Measurements from ENCODE around the gene TNFAIP8.

Gene TNFAIP8

DNA sequence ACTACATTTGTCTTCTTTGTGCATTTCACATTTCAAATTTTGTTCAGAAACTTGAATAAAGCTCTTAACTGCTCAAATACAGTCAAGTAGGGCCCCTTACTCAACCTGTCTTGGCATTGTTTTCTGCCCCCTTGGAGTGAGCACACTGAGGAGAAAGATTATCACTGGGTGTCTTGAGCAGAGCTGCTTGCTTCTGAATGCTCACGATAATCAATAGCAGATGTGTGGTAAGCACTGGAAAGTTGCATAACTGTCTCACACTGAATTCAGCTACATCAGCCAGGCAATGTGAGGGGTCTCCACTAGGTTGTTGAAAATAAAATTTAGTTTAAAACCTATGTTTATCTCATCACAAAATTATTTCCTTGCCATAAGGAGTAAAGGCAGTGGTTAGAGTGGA is 7.8 kb upstream of the TNFAIP8 start:
- no peak for DNase-seq (ENCODE audit: low read depth)

DNA sequence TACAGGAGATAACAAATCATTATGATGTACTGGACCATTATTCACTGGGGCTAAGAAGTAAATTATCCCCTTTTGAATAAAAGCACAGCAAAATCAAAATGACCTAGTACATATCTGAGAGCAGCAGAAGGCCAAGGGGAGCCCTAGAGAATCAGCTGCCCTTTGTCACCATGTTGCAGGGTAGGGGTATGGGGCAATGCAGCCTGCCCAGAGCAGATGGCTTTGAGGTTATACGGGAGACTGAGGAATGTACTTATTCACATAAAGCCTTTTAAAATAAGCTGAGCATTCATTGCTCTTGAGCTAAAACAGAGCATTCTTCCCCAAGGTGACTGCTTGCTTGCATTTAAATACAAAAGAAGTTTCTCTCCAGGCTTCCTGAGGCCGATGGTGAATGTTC is 2.6 kb upstream of the TNFAIP8 start:
- DNase-seq (ENCODE audit: low read depth), result no peak

DNA sequence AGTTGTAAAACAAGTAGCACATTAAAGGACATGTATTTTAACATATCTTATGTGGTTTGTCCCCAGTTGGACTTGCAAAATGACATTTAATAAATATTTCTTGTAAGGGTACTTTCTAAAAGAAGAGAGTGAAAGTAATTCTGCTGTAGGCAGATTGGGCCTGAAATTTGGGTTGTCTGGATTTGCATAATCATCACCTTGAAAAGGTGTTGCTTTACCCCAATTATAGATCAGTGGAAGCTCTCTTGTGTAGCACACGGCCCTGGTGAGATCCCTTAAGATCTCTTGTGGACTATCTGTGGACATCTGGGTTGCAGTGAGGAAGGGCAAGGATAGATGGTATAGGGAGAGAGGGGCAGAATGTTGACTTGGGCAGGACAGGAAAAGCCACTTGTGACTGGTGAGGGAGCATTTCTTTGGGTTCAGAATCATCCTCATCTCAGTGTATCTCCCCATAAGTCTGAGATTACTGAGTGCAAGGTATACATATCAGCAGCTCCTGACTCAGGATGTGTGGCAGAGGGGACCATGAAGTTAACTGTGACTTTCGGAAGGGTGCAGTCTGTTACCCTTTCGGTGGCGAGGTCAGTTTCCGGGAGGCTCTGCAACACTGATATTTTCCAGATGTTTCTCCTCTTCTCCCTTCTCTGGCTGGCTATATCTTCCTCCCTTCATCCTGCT is 2.0 kb upstream of the TNFAIP8 start:
- DNase-seq (ENCODE audit: low read depth), result no peak

DNA sequence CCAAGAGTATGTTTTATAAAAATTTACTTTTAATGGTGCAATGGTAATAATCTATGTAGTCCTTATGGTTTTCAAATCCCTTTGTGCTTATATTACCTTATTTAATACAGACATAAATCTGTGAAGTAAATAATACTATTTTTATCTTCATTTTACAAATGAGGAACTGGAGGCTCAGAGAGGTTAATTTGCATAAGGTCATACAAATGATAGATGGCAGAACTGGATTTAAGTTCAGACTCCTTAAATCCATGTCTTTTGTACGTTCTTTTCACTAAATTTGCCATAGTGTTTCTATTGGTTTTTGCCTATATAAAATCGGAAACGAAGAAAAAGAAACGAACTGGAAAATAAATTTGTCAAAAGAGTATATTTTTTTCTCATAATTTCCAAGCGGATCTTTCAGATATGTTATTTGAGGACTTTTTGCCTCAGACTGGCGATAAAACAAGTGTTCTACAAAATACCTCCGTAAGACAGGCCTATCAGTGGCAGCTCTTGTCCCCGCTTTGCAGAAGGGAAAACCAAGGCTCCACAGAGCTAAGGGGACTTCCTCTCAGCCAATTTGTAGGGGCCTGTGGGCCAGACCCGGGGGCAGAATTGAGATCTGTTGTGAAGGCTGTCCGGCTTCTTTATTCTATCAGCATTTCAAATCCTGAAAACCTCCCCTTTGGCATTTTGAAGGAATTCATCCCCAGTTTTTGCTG is 1.1 kb upstream of the TNFAIP8 start:
- no peak for DNase-seq (ENCODE audit: low read depth)

DNA sequence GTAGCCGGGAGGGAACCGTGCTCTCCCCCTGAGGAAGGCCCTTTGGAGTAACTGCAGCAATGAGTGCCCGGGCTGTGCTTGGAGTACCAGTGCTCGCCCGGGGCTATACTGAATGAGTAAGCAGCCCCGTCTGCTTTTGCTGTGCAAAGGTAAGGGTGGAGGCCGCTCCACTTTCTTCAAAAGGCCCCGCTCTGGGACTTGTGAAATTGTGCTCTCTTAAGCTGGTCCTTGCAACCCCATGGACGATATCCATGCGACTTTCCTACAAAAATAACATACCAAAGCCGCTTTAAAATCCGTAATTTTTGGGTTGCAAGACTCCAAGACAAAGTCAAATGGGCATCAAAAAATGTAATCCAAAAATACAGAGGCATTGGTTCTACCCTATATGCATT is 578 bp upstream of the TNFAIP8 start:
- DNase-seq (ENCODE audit: low read depth), result no peak

DNA sequence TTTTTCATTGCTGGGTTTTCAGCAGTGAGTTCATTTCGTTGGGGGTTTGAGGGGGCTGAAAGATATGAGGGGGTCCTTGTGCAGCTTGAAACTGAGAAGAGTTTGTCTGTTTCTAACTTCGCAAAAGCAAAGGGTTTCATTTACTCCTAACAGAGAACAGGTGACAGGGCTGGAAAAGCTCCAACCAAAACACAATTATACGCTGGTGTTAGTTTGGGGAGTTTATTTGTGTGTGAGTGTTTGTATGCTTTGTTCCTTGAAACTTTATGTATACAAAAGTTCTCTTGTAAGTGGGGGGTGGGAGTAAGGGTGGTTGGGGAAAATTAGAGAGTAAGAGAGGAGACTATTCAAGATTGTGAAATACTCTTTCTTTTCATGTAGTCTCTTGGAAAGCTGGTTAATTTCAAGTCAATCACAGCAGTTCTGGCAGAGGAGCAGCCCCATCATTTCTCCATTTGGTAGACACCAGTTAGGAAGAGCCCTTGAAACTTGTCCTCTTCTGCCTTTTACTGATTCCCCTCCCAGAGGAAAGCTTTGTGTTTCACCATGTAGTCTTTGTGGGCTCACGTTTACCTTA is 881 bp downstream of the TNFAIP8 start:
- DNase-seq (ENCODE audit: low read depth), result no peak

DNA sequence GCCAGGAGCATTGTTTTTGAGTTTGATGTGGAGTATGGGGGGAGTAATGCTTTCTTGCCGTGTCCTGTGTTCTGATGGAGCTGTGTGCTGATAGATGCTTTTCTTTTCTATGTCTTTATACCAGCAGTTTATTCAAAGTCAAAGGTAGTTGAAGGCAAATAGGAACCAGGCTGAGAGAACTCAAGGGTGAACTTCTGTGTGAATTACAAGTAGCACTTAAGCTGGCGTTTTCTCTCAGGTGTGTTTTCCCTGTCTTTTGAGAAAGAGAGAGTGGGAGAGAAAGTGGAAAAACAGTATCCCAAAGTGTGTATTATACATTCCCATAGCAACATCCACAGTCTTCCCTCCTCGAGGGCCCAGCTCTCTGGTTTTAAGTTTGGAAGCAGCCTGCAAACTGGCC is 1.5 kb downstream of the TNFAIP8 start:
- no peak for DNase-seq (ENCODE audit: low read depth)

DNA sequence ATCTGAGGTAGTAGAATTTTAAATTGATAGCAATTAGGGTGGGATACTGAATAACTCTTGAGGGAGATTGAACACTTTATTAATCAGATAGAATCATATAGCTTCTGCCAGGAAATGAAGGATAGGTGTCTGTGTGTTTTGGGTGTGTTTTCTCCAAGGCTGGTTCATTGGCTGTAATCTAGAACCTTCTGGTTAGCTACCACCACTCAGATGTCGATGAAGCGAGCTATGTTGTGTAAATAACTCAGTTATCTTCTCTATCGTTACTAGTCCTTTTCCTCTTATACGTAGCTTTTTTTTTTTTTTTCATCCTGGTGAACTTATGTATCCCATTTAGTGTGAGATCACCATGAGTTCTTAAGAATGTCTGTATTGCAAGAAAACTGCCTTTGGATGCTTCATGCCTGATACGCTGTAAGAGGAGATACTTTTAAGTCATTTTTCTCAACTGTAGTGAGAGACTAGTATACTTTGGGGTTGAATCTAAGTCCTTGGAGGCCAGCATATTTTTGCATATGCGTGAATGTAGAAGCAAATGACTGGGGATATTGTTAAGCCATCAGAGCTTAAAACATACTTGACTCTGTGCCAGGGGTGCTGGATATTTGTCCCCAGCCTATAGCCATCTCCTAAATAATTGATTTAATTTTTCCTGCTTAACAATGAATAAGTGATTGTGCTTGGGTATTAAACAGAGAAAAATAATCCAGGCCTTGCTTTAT is 2.1 kb downstream of the TNFAIP8 start:
- DNase-seq (ENCODE audit: low read depth), result no peak

DNA sequence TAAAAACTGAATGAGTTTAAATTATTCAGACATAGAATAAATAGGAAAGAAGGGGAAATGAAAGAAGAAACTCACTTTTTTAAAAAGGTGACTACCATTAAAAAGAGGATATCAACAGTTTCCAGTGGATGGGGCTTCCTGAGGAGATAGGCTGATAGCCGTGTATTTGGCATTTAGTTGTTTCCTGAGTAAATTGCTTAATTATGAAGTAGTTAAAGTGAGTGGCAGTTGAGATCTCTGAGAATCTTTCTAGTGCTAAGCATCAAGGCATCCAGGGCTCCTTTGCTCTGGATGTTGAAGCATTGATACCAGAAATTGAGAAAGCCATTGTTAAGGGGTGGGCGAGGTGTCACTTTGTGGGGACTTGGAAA is 2.7 kb downstream of the TNFAIP8 start:
- DNase-seq (ENCODE audit: low read depth), result no peak

DNA sequence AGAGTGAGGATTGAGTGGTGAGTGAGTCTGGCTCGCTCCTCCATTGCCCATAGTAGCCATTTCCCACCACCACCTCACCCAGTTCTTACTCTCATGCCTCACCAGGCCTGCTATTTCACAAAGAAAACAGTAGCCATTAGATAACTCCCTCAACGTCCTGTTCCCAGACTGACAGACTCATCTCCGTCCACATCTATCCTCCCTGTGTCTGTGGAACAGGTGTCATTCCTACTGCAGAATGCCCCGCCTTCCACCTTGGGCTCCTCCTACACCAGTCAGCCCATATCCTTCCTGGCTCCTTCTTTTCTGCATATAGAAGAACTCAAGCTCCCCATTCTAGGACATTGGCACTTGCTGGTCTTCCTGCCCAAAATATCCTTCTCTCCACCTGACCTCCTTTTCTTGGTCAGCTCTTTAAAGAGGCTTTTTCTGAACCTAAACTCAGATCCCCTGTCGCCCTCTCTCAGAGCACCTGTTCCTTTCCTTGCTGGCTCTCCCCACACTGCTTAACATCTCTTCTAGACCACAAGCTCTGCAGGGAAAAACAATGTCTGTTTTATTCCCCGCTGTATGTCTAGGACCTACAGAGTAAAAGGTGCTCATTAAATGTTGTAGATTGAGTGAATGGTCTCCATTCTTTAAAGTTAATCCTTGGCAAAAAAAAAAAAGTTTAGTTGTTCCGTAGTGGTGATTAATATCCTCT is 3.2 kb downstream of the TNFAIP8 start:
- DNase-seq (ENCODE audit: low read depth), result no peak

DNA sequence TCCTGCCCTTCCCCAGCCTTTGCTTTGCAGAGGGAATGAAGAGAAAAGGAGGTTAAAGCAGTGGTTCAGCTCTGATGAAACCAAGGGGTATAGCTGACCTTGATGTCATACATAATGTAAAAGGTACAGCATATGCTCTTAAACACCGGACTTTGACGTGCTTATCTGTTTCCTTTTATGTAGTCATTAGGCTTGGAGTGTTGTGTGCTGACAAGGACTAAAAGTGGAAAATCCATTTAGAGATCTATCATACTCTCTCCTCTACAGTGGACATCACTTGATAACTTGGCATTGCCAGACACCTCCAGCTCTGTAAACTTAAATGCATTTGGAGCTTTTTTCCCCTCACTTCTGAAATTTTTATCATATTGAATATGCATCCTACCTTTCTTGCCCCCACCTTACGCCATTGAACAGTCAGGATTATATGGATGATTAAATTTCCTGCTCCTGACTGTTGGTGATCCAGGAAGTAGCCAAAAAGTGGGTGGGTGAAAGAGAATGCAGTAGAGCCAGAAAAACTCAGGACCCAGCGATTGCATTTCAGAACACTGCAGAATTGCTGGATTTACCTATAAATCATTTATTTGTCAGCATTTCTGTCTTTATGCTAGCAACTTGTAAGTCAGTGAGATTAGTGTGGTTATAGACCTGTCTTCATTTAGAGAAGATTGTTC is 4.1 kb downstream of the TNFAIP8 start:
- no peak for DNase-seq (ENCODE audit: low read depth)

DNA sequence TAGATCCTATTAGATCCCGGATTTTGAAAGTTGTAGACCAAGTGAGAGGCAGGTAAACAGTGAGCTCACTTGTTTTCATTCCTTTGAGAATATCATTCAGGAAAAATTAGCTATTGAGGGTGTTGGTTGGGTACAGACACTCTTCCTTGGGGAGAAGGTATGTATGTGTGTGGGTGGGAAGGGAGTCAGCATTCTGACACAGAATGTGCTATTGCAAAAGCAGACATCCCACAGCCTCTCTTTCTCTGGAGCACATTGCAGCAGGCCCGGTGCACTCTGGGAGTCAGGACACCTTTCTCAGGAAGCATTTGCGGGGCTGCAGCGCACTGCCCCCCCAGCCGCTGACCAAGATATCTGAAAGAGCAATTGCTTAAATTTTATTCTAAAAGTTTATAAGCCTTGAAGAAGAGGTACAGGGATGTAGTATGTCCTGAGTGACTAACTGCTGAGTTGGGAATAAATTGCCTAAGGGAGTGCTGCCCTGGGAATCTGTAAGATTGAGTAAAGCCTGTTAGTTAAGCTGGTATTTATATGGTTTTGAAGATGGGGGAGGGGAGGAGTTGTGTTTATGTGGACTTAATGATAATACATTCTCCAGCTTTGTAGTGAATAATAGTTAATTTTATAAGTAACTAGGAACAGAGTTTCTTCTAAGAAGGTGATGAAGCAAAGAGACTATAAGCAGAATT is 5.2 kb downstream of the TNFAIP8 start:
- DNase-seq (ENCODE audit: low read depth), result no peak

DNA sequence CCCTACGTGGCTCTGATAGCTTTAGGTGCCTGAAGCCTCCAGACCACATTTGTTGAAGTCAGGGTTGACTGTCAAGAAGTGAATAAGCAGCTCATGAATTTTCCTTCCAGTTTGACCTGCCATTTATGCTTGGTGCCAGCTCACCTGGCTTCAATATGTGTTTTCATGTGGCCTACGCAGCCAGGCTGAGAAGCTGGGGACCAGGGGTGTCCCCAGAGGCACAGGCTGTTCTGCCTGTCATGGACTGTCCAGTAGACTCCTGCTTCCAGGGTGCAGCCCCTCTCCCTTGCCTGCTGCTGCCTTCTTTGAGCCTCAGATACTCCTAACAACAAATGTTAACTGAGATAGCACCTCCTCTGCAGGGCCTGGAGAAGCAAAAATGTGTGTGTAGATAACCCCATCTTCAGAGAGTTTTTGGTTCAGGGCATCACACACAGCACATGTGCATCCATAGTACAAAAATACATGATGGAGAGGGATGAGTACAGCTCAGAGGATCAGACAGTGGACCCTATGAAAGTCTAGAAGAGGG is 5.8 kb downstream of the TNFAIP8 start:
- DNase-seq (ENCODE audit: low read depth), result no peak

DNA sequence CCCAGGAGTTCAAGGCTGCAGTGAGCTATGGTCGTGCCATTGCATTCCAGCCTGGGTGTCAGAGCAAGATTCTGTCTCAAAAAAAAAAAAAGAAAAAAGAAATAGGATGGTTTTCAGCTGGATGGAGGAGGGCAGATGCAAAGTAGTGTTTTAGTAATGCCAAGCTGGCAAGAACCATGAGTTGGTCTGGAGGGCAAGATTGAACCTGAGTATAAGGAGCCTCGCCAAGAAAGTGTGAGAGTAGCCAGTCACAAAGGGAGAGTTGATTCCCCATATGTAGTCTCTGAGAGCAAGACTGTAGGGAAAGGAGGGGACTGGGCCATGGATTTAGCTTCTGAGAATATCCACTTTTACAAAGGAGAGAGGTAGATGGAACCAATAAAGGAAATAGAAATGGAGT is 6.9 kb downstream of the TNFAIP8 start:
- no peak for DNase-seq (ENCODE audit: low read depth)

DNA sequence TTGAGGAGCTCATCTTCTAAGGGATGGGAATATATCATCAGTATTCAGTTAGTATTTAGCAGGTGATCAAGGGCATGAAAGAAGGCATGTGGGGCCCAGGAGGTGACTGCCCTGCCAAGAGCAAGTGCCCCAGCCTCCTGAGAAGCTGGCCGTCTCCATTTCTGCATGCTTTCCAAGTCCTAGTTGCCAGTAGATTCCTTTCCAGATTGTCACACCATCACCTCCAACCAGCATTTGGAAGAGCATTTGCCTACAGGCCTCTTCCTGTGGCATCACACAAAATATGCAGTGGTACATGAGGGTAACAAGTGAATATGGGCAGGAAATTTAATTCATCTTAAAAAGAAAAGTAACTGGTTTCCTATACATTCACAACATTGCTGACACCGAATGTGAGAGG is 7.5 kb downstream of the TNFAIP8 start:
- no peak for DNase-seq (ENCODE audit: low read depth)

DNA sequence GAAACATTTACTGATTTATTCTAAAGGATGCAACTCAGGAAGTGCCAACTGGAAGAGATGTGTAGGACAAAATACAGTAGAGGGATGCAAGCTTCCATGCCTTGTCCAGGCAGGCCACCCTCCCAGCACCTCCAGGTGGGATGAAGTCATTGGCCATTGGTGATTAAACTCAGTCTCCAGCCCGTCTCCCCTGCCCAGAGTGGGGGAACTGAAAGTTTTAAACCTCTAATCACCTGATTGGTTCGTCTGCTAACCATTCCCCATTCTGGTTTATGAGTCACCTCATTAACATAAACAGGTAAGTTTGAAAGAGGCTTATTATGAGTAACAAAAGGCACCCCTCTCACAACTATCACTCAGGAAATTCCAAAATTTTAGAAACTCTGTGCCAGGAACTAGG is 8.1 kb downstream of the TNFAIP8 start:
- DNase-seq (ENCODE audit: low read depth), result no peak

DNA sequence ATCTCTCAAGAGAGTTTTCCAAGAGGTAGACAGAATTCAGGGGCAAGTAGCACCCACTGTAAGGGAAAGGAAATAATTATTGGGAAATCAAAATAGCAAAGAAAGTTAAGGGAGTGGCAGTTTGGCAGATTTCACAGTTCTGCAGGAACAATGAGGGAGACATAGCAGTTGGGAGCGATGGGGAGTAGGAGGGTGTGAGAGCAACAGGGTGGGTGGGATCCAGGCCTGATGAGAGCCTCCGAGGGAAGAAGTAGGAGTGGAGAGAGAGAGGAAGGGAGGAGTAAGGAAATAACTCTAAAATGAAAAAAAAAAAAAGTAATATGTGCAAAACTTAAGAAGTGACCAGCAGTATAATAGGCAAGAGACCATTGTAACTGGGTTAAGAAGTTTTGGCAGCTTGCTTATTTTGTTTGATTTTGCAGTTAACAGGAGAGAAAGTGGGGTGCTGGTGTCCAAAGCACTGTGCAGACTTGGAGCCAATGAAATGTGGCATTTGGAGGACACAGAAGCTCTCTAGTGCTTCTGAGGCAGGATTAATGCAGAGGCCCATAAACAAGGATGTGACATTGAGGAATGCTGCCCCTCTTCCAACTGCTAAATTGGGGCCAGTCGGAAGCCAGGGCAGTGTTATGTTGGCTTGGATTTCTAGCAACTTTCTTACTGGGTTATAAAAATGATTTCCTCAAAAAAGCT is 10.2 kb downstream of the TNFAIP8 start:
- DNase-seq (ENCODE audit: low read depth), result no peak

DNA sequence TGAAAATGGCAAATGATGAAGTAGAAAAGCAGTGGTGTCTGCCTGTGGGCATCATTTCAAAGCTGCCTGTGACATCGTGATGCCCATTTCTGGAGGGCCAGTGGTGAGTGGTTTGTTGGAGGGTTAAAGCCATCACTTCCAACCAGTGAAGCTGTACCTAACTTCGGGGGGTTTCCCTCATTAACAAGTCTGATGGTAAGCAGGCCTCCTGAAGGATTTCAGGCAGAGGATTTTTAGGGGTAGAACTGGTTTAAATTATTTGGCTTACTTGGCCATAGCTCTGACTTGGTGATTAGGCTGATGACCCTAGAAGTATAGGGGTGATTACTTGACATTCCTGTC is 10.7 kb downstream of the TNFAIP8 start:
- no peak for DNase-seq (ENCODE audit: low read depth)

DNA sequence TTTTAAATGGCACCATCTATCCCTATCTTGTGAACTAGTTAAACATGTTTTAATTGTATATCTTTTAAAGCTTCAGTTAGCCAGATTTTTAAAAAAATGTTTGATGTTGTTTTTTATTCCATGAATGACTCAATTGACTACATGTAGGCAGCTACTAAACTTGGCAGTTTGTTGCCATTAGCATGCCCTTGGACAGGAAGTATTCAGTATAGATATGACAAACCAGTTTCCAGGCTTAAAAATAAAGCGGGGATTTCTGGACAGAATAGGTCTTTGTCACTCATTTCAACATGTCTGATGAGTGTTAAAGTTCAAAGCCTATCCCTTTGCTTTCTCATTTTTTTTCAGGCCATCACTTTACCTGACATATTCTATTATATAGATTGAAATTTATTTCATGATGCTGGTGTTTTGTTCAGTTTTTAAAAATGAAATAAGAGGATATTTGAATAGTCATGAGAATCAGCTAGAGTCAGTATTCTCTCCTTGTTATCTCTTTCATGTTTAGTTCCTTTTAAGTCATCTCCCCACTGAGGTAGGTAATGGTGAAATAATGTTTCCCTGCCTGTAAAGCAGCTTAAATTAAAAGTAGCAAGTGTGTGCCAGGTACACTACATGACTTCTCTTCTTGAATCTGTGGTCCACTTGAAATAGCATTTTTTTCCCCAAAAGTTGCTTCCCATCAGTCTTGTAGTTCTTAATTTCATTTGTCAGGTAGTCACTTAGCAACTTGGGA is 11.9 kb downstream of the TNFAIP8 start:
- no peak for DNase-seq (ENCODE audit: low read depth)

DNA sequence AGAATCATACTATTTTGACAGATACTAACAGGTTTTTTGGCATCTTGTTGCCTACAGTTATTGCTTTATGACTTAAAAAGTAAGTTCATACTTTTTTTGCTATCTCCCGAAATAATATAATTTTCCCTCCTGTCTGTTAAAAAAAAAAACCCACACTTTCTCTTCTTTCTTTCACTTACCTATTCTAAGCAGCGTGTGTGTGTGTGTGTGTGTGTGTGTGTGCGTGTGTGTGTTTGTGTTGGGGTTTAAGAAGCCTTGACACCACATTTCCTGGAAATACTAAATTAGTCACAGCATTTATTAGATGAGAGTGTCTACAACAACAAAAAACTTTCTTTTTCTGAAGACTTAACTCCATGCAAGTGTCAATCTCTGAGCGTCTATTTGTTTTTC is 12.4 kb downstream of the TNFAIP8 start:
- no peak for DNase-seq (ENCODE audit: low read depth)
